Ovary (tissue), 9 donors: ENCODE data around the gene SESN3. TPM values are rescaled to one million over a fixed set of nuclear protein-coding genes. Genes with fewer than 3 reads are reported as not detected.

Experiments used
- DNase-seq, 5 donors: peaks; one replicate each; pipeline ENCODE4 v3.0.0-alpha.2; 2019 to 2020
- H3K27ac ChIP-seq, 2 donors: fragments of 200-600 bp; one replicate each; pipeline versions ENCODE4 v1.5.1 to v1.8.0; 2019 to 2022
- H3K27me3 ChIP-seq: fragments of 200-600 bp; one replicate; pipeline ENCODE4 v1.8.0; 2022
- H3K36me3 ChIP-seq: fragments of 200-600 bp; sonication (generic); one replicate; pipeline ENCODE4 v1.5.1; 2019
- H3K4me1 ChIP-seq: one replicate; pipeline ENCODE4 v1.8.1; 2013; ENCODE audit warnings: mild to moderate bottlenecking, moderate library complexity; ENCODE audit not compliant: insufficient read depth
- H3K4me3 ChIP-seq: fragments of 200-600 bp; sonication (generic); one replicate; pipeline ENCODE4 v1.5.1; 2017
- H3K9me3 ChIP-seq, 2 donors: fragments of 200-600 bp in 1 of 2; sonication (generic) in 1 of 2; one replicate each; pipeline versions ENCODE4 v1.5.1 to v1.8.1; 2013 to 2019; ENCODE audit warnings: mild to moderate bottlenecking in 1 of 2, moderate library complexity in 1 of 2
- CTCF ChIP-seq, 3 donors: fragments of 450-650 bp in 2 of 3; fragments of 200-600 bp in 1 of 3; IDR thresholded peaks; one replicate each; pipeline versions ENCODE4 v1.5.1 to v1.8.0; 2016 to 2022; ENCODE audit warnings: antibody characterized with exemption in 3 of 3, mild to moderate bottlenecking in 1 of 3
- EP300 ChIP-seq: sonication (generic); formaldehyde crosslinking; IDR thresholded peaks from one replicate; pipeline ENCODE4 v1.6.1; 2017; ENCODE audit warnings: antibody characterized with exemption
- POLR2A ChIP-seq: fragments of 450-650 bp; IDR thresholded peaks from one replicate; pipeline ENCODE4 v1.6.1; 2017; ENCODE audit warnings: antibody characterized with exemption, mild to moderate bottlenecking, moderate library complexity
- WGBS, 3 donors: extraction: QIAGEN DNeasy Blood & Tissue Kit in 1 of 3; methylation state at CpG; one replicate each; pipeline versions ENCODE4 v1.1.5 to v1.1.7; 2013 to 2017; 5-methylcytosine and 5-hydroxymethylcytosine counted together
- intact Hi-C, 4 donors: fragments of 100-400 bp; cut with DNase I; formaldehyde crosslinking; loops; one replicate each; pipeline versions ENCODE4 v1.11.0 to v1.15.1; 2022 to 2023
- polyA plus RNA-seq, 2 donors: library from polyadenylated mRNA; stranded (reverse); fragments of 200-250 nt in 1 of 2; fragments of 350-450 nt in 1 of 2; fragmentation: Illumina TruSeq in 1 of 2; extraction: RNeasy Lipid Tissue Mini Kit (QIAGEN cat#74804) in 1 of 2; gene quantifications; one replicate each; pipeline ENCODE4 v1.2.3, GENCODE V29; 2013 to 2014
- total RNA-seq, 7 donors: library from RNA; depleted of rRNA in 2 of 7; stranded (reverse); fragments of >200 nt in 2 of 7; fragmentation: NEBNext Ultra II Directional in 3 of 7; extraction: Animal tissue kit (Norgen Biotek cat#: 25700) in 3 of 7; gene quantifications; one replicate each; pipeline versions ENCODE4 v1.1.0 to v1.2.4, GENCODE V29; 2016 to 2023
- donor health status: DM: no; HTN: no; CAD: no; lungs with moderate emphysema.
- donor health status: DM: no; HTN: no; CAD: no.
- donor health status: Bipolar disorder and iron deficiency.
- donor health status: DM: yes; HTN: yes; CAD: no.
- donor health status: DM: no; HTN: no; CAD: no.
- donor health status: DM: yes; HTN: yes; CAD: no.

The SESN3 gene
- total and polyA plus RNA-seq, 9 donors, result 14.5 to 77.3 (median 43.0) TPM

- Histone ChIP-seq H3K27me3 (no peaks in the 10 kb centered on the region), H3K4me3 (peak overlapping the region; percentile 40), H3K9me3 (no peaks in the 10 kb centered on the region), H3K36me3 (no peaks in the 10 kb centered on the region), H3K4me1 (peaks cover 1% of the 10 kb centered on the region), H3K27ac (peak overlapping the region in 1 of 2 donors; percentile 90)
- WGBS, 3 donors, result 39 to 41% (median 40%) methylated on average over 3 of the region's 3 CpGs
- DNase-seq, result no peak
- intact Hi-C loops, result loop anchor here in 3 of 4 donors (2.0 to 10.0 kb wide), 5 partner anchors 80 to 472 kb away; no protein-coding TSS in a partner anchor
- TF ChIP-seq POLR2A (no peak), EP300 (no peak), CTCF (IDR thresholded peaks at IDR 0.05) (no peak)
These were observed 1.7 kb upstream of the SESN3 start for GRCh38 chr11:95232666-95233065.

DNA sequence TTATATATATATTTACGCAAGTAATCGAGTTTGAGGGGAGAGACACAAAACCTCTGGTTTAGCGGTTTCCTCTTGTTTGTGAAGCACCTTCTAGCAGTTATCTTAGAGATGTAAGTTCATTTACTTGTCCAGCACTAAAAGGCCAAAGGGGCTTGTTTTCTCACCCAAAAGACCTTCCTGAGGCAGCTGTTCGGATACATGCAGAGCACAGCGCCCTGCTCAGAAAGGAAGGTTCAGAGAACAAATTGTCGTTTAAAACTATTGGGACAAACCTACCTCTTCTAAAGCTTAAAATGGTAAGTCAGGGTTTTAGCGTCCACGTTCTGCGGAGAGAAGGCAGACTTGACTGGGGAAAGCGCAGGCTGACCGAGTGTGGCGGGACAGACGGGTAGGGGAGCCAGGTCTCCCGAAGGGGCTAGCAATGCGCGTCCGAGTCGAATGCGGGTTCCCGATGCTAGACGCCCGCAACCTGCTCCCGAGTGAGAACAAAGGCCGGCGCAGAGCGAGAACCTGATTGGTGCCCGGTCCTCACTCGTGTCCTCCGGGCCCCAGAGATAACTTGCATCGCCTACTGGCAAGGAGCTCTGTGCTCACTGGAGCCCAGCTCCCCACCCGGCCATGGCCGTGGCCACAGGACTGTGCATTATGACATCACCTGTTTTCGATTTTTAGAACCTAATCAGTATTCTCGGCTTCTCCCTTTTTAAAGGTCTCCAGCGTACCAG lies 1.0 kb upstream of the SESN3 start:
- Histone ChIP-seq H3K27me3 (no peaks in the 10 kb centered on the region), H3K27ac (peak overlapping the region; percentile 89 to 90), H3K9me3 (no peaks in the 10 kb centered on the region), H3K4me3 (peak overlapping the region; percentile 40), H3K36me3 (no peaks in the 10 kb centered on the region), H3K4me1 (peaks cover 2% of the 10 kb centered on the region)
- TF ChIP-seq CTCF (IDR thresholded peaks at IDR 0.05) (peak in 1 of 3 donors; percentile 29), POLR2A (peak; percentile 56), EP300 (no peak)
- intact Hi-C loops, result loop anchor here in 3 of 4 donors (2.0 to 10.0 kb wide), 5 partner anchors 80 to 473 kb away; no protein-coding TSS in a partner anchor
- WGBS, 3 donors, result 1 to 6% (median 2%) methylated on average over 35 of the region's 35 CpGs
- DNase-seq, result peak; percentile 80 to 87 (median 81)

GRCh38 chr11:95230810-95231126 lies 234 bp downstream of the SESN3 start:
- Histone ChIP-seq H3K9me3 (no peaks in the 10 kb centered on the region), H3K4me3 (peak overlapping the region; percentile 89), H3K36me3 (no peaks in the 10 kb centered on the region), H3K27ac (peak overlapping the region; percentile 84 to 90), H3K27me3 (no peaks in the 10 kb centered on the region), H3K4me1 (peaks cover 3% of the 10 kb centered on the region)
- no peak for DNase-seq
- WGBS, 3 donors, result 0% methylated on average over 23 to 40 of the region's 40 CpGs
- intact Hi-C loops, result loop anchor here in 3 of 4 donors (5.0 to 10.0 kb wide), 4 partner anchors 78 to 474 kb away; no protein-coding TSS in a partner anchor
- TF ChIP-seq POLR2A, result no peak
- TF ChIP-seq CTCF (IDR thresholded peaks at IDR 0.05), result no peak
- no peak for TF ChIP-seq EP300

DNA sequence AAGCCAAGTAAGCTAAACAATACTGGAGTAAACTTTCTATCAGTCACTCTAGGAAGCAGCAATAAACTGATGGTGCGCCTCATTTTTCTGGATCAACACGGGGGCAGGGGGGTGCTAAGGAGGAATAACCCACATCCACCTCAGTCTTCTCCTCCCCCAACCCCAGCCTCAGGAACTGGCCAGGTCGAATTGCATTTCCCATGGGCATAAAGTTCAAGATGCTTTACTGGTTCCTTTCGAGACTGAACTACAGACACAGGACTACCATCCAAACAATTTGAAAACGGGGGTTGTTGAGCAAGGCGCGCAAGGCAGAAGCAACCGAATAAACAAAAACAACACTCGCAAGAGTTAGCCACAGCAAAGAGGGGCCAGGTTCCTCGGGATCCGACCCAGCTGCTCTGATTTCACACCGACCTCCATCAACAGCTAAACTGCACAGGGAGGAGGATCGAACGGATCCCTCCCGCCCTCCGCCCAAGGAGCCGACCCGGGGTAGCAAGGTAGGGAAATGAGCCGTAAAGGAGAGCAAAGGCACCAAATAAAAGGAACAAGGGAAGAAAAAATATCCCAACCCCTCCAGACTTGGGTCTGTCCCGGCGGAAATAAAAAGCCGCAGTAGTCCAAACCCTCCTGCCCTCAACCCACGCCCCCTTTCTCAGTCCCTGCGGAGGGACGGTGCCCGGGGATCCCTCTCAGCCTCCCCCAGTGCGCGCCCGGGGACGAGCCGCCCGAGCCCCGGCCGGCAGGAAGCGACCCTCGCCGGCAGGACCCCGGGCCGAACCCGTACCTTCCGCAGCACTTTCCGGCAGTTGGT lies 801 bp downstream of the SESN3 start:
- intact Hi-C loops, result loop anchor here (5.0 to 10.0 kb wide), 5 partner anchors 75 to 475 kb away; no protein-coding TSS in a partner anchor
- Histone ChIP-seq H3K4me1 (peaks cover 3% of the 10 kb centered on the region), H3K27me3 (no peaks in the 10 kb centered on the region), H3K36me3 (no peaks in the 10 kb centered on the region), H3K9me3 (no peaks in the 10 kb centered on the region), H3K27ac (peak overlapping the region; percentile 84 to 90), H3K4me3 (peak overlapping the region; percentile 89)
- WGBS, 3 donors, result 0 to 1% (median 1%) methylated on average over 42 of the region's 42 CpGs
- peak; percentile 25 to 59 (median 34) for DNase-seq
- TF ChIP-seq EP300, result no peak
- TF ChIP-seq CTCF (IDR thresholded peaks at IDR 0.05), result no peak
- no peak for TF ChIP-seq POLR2A
